ENCODE measurements around the gene HSD17B4.
"Not testable (repeated sequence)": the region's sequence is repeated elsewhere in the genome, so short reads cannot be mapped to it uniquely, and the experiment has no call there.

Gene HSD17B4

DNA sequence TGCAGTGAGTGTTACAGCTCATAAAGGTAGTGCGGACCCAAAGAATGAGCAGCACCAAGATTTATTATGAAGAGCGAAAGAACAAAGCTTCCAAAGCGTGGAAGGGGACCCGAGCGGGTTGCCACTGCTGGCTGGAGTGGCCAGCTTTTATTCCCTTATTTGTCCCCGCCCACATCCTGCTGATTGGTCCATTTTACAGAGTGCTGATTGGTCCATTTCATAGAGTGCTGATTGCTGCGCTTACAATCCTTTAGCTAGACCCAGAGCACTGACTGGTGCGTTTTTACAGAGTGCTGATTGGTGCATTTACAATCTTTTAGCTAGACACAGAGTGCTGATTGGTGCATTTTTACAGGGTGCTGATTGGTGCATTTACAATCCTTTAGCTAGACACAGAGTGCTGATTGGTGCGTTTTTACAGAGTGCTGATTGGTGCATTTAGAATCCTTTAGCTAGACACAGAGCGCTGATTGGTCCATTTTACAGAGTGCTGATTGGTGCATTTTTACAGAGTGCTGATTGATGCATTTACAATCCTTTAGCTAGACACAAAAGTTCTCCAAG, 19.5 kb upstream of the HSD17B4 start:
- not testable (repeated sequence) for DNase-seq (ENCODE audit: low spot score)

DNA sequence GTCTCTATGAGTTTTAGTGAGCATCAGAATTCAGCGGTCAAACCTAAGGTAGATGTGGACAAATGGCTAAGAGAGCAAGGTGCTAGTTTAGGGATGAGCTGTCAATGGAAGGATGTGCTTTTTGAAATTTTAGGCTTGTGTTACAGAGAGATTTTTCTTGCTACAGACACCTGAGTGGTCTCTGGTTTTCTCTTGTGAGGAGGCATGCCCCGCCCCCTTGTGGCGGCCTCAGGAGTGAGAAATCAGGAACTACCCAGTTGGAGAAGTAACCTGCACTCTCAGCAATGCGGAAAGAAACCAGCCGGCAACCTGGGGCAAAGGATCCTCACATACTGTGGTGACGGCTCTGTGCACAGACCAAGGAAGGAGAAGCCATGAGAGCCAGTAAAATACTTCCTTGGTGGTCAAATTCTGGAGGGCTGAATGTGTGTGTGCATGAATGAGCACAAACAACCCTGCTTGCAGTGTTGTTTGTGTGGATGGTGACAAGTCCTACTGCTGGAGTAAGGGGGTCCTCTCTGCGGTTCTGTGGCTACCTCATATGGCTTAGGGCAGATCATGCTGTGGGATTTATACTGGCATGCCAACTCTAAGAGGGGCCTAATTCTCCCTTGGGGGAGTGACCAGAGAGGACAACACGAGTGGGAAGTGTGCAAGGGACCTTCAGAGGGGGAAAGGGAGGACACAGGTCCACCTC, 16.7 kb upstream of the HSD17B4 start:
- peak; percentile 65 for DNase-seq (ENCODE audit: low spot score)

DNA sequence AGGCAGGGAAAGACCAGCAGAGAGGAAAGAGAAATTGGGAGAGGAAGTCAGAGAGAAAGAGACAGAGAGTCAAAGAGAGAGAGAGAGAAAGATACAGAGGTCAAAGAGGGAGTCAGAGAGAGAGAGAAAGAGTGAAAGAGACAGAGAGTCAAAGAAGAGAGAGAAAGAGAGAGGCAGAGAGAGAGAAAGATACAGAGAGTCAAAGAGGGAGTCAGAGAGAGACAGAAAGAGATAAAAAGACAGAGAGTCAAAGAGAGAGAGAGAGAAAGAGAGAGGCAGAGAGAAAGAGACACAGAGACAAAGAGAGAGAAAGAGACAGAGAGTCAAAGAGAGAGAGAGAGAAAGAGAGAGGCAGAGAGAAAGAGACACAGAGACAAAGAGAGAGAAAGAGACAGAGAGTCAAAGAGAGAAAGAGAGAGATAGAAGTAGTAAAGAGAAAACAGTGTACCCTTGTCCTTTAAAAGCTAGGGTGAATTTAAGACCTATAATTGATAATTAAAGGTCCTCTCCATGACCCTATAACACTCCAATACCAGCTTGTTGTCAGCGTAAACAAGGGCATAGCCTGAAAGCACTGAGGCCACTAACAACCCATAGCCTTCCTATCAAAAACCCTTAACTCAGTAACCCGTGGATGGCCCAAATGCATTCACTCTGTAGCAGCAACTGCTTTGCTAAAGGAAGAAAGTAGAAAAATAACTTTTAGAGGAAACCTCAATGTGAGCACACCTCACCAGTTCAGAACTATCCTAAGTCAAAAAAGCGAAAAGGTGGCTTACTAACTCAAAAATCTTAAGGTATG, 14.3 kb upstream of the HSD17B4 start:
- not testable (repeated sequence) for DNase-seq (ENCODE audit: low spot score)

DNA sequence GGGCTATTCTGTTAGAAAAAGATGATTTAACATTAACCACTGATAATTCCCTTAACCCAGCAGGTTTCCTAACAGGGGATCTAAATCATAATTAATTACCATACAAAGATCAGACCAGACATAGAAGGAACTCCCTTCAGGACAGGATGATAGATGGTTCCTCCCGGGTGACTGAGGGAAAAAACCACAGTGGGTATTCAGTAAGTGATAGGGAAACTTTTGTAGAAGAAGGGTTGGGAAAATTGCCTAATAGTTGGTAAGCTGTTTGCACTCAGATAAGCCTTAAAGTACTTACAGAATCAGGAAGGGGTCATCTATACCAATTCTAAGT, 13.7 kb upstream of the HSD17B4 start:
- DNase-seq (ENCODE audit: low spot score): not testable (repeated sequence)

DNA sequence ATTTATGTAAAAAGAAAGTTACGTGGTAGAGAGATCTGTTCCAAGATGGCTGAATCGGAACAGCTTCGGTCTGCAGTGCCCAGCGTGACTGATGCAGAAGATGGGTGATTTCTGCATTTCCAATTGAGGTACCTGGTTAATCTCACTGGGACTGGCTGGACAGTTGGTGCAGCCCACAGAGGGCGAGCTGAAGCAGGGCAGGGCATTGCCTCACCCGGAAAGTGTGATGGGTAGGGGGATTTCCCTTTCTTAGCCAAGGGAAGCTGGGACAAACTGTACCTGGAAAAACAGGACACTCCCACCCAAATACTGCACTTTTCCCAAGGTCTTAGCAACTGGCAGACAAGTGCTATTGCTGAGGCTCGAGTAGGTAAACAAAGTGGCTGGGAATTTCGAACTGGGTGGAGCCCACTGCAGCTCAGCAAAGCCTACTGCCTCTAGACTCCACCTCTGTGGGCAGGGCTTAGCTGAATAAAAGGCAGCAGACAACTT, 13.1 kb upstream of the HSD17B4 start:
- DNase-seq (ENCODE audit: low spot score): no peak

DNA sequence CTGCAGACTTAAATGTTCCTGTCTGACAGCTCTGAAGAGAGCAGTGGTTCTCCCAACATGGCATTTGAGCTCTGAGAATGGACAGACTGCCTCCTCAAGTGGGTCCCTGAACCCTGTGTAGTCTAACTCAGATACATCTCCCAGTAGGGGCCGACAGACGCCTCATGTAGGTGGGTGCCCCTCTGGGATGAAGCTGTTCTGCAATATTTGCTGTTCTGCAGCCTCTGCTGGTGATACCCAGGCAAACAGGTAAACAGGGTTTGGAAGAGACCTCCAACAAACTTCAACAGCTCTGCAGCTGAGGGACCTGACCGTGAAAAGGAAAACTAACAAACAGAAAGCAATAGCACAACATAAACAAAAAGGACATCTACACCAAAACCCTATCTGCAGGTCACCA, 12.7 kb upstream of the HSD17B4 start:
- DNase-seq (ENCODE audit: low spot score): not testable (repeated sequence)

DNA sequence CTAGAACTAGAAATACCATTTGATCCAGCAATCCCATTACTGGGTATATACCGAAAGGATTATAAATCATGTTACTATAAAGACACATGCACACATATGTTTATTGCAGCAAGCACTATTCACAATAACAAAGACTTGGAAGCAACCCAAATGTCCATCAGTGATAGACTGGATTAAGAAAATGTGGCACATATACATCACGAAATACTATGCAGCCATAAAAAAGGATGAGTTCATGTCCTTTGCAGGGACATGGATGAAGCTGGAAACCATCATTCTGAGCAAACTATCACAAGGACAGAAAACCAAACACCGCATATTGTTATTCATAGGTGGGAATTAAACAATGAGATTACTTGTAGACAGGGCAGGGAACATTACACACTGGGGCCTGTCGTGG, 7.7 kb upstream of the HSD17B4 start:
- not testable (repeated sequence) for DNase-seq (ENCODE audit: low spot score)

DNA sequence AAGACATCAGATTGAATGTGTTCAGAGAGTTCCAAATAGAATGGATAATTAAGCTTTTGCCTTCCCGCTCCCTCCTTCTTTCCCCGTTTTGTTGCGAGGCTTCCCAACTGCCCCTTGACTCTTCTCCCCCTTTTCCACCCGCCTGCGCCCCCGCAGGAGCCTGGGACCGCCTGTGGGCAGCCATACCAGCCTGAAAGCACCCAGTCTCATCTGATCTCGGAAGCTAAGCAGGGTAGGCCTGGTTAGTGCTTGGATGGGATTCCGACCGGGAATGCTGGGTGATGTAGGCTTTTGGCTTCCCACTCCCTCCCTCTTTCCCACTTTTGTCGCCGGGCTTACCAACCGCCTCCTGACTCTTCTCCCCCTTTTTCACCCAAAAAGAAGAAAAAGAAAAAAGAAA, 6.8 kb upstream of the HSD17B4 start:
- peak; percentile 48 for DNase-seq (ENCODE audit: low spot score)

DNA sequence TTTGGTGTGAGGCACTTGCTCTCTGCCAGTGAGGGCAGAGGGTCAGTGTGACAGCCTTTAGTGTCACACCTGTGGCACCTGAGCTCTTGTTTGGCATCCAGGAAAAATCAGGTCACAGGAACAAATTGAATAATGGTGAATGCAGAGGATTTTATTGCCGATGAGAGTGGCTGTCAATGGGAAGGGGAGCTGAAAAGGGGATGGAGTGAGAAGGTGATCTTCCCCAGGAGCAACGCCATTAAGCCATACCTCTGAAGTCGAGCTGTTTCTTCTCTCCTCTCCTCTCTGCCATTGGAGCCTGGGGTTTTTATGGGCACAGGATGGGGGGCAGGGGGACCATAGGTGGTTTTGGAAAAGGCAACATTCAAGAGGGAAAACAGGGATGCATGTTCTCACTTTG, 2.4 kb upstream of the HSD17B4 start:
- DNase-seq (ENCODE audit: low spot score): no peak

DNA sequence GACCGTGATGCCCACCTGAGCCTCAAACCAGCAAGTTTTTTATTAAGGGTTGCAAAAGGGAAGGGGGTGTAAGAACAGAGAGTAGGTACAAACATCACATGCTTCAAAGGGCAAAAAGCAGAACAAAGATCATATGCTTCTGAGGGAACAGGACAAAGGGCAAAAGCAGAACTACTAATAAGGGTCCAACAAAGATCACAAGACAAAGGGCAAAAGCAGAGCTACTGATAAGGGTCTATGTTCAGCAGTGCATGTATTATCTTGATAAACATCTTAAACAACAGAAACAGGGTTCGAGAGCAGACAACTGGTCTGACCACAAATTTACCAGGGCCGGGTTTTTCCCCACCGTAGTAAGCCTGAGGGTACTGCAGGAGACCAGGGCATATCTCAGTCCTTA, 1.7 kb upstream of the HSD17B4 start:
- DNase-seq (ENCODE audit: low spot score): not testable (repeated sequence)

DNA sequence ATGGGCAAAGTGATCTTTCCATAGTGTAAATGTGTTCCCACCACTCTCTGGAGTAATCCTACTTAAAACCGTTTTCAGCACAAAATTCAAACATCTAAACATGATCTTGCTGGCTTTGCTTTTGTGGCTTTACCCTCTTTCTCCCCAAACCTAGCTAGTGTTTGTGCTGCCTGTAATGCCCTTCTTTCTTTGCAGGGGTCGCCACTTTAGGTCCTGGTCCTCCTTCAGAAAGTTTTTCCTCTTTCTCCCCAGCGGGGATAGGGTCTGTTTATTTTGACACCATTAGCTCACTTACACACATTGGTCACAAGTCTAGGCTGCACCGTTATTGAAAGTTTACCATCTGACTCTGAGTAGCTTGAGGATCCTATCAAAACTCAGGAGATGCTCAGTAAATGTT, 736 bp upstream of the HSD17B4 start:
- no peak for DNase-seq (ENCODE audit: low spot score)

DNA sequence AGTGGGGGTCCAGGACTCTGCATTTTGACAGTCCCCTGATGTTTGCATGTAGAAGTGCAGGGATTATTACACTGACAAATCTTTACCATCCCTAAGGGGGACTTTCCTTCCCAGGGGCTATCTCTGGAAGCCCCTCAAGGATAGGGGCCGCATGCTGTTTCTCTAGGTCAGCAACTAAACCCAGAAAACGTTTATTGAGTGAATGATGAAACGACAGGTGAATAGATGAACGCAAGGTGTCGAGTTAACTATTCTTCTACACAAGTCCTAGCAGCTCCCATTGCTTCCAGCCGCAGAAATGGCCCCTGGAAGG, 281 bp upstream of the HSD17B4 start:
- no peak for DNase-seq (ENCODE audit: low spot score)

DNA sequence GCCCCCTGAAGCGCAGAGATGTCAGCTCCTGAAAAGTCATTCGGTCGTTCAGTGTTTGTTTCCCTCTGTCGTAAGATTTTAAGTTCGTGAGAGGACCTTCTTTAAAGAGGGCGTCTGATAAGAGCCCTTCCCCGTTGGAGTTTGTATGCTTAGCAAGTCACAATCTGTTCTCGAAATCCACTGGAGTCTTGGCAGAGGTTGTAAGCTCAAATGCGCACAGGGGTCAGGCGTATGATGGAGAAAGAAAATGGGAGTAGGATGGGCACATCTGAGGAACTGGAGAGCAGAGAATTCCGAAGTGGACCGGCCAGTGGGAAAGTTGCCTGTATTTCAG, 710 bp downstream of the HSD17B4 start:
- DNase-seq (ENCODE audit: low spot score): no peak

DNA sequence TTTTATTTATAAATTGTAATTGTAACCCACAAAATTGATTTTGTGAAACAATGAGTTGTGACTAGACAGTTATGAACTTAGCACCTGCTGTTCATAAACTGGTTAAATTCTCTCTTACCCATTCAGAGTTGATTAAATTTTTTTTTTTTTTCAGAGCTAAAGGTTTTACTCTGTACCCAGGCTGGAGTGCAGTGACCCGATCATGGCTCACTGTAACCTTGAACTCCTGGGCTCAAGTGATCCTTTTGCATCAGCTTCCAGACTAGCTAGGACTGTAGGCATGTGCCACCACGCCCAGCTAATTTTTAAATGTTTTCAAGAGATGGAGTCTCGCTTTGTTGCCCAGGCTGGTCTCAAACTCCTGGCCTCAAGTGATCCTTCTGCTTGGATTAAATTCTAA, 1.9 kb downstream of the HSD17B4 start:
- DNase-seq (ENCODE audit: low spot score): no peak

DNA sequence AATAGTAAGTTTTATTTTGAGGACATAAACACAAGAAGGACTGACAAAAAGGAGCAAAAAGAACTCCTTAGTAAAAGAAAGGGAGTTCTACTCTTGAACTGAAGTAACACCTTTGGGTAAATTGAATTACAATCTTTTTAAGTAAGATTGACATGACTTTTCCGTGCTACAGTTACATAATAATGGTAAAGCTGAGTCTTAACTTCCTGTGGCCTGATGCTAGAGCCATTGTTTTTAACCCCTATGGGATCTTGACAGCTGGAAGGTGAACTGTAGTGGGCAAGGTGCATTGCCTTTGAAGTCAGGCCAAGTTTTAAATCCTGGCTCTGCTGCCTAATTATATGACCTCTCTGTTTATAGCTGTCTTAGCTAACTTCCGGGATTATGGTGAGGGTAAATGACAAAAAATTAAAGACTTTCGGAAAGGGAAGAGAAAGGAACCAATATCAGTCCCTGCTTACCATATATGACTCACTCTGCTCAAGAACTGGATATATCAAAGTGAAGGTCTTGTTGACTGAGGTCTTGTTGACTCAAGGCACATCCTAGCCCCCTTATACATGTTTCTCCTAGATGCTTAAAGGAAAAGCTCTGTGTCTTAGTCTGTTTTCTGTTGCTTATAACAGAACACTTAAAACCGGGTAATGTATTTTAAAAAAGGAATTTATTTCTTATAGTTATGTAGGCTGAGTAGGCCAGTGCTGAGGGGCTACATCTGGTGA, 6.8 kb downstream of the HSD17B4 start:
- no peak for DNase-seq (ENCODE audit: low spot score)

DNA sequence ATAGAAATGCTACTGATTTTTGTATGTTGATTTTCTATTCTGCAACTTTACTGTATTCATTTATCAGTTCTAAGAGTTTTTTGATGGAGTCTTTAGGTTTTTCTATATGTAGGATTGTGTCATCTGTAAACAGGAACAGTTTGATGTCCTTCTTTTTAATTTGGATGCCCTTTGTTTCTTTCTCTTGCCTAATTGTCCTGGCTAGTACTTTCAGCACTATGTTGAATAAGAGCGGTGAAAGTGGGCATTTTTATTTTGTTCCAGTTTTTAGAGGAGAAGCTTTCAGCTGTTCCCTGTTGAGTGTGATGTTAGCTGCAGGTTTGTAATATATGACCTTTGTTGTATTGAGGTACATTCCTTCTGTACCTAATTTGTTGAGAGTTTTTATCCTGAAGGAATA, 13.3 kb downstream of the HSD17B4 start:
- no peak for DNase-seq (ENCODE audit: low spot score)

DNA sequence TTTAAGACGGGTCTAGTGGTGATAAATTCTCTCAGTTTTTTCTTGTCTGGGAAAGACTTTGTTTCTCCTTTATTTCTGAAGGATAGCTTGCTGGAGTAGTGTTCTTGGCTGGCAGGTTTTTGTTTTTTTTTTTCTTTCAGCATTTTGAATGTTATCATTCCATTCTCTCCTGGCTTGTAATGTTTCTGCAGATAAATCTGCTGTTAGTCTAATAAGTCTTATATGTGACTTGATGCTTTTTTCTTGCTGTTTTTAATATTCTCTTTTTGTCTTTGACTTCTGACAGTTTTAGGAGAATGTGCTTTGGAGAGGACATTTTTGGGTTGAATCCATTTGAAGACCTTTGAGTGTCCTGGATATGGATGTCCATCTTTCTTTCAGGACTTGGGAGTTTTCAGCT, 16.0 kb downstream of the HSD17B4 start:
- no peak for DNase-seq (ENCODE audit: low spot score)

DNA sequence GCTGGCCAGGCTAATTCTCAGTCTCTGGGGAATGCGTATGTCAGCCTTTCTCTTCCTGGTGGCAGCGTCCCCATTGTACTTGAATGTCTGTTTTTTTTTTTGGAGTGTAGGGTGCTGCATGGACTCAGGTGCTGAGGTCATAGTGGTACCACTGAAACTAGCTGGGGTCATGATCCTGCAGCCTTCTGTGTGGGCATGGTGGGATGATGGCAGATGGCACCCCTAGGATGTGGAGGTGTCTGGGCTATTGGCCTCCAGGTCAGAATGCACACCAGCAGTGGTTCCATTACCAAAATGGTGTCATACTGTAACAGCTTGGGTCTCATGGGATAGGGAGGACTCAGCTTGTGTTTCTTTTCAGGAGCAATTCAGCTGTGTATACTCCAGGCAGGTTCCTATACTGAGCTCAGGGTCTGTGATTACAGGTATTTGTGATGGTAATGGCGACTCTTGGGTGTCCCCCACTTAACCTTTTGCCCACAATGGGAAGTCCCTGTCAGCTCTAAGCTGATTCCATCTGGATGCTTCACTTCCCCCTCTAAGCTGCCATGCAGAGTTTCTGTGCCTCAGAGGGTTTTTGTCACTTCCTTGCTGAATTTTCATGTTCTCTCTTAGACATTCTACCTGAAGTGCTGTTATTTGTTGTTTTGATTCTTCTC, 17.9 kb downstream of the HSD17B4 start:
- DNase-seq (ENCODE audit: low spot score): no peak

DNA sequence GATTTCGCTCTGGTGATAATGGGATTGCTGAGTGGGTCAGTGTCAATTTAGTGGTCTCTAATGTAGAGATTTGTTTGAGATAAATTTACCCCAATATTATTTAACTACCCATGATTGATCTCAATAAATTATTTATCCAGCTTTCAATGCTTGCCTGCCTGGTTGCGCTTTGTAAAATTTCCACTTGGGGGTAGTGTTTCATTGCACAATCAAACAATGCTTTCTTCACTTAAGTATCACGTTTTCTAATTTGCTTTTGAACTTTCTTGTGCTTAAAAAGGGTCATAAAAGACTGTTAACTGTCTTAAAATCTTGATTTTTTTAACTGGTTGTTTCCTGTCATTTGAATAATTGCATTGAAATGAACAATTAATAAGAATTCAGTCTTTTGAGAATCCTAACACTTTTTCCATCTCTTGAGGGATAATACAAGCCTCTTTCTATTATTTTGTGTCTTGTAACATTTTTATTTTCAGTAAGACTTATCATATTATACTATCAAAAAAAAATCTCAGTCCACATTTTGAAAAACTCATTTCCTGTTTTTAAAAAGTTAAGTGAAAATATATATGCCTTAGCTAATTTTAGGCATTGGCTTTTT, 18.7 kb downstream of the HSD17B4 start:
- no peak for DNase-seq (ENCODE audit: low spot score)

DNA sequence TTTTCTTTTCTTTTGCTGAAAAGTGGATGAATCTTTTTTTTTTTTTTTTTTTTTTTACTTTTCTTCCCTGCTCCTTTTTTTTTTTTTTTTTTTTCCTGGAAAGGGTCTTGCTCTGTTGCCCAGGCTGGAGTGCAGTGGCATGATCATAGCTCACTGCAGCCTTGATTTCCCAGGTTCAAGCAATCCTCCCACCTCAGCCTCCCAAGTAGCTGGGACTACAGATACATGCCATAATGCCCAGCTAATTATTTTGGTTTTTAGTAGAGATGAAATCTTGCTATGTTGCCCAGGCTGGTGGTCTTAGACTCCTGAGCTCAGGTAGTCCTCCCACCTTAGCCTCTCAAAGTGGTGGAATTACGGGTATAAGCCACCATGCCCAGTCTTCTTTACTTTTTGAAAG, 20.9 kb downstream of the HSD17B4 start:
- no peak for DNase-seq (ENCODE audit: low spot score)

DNA sequence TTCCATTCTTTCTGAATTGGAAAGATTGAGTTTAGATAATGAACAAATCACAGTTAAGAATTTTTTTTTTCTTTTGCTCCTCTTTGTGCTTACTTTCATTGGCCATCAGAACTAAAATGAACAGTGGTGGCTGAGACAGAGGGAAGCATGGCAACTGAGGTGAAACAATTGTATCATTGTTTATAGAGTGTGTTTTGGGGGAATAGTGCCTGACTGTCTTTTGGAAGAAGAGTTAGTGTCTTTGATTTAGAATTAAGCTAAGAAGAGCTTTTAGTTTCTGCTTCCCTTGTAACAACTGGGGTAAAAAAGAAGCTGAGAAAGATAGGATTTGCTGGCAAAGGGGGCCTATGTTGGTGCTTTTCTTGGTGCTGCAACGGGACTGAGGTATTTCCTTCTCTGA, 24.0 kb downstream of the HSD17B4 start:
- DNase-seq (ENCODE audit: low spot score): no peak

DNA sequence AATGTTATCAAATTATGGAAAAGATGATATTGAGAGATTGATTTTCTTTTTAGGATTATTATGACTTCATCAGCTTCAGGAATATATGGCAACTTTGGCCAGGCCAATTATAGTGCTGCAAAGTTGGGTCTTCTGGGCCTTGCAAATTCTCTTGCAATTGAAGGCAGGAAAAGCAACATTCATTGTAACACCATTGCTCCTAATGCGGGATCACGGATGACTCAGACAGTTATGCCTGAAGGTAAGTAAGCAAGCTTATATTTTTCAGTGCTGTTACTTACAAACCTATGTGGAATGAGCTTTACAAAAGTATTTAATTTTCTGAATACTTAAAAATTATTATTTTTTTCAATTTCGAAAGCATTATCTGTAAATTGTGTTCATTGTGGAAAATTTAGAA, 26.5 kb downstream of the HSD17B4 start:
- no peak for DNase-seq (ENCODE audit: low spot score)

Measured in ecto neural progenitor cell (in vitro differentiated cells).